Measurements from ENCODE around the gene ASGR2. TPM values are rescaled to one million over a fixed set of nuclear protein-coding genes. Genes with fewer than 3 reads are reported as not detected.

Gene ASGR2
- total and polyA plus RNA-seq, 2 of the 13 experiments (the other 11 are each of a cell fraction or from before 2014, with no cell fraction given): 320 to 754 TPM

- no peak for TF ChIP-seq KLF12 (CRISPR knock-in tag; IDR thresholded peaks at IDR 0.05; ENCODE audit: borderline replicate concordance)
- TF ChIP-seq RCOR2 (CRISPR knock-in tag; IDR thresholded peaks at IDR 0.05): peak; percentile 17; the same call in 1 of the 2 replicates
- TF ChIP-seq ZNF567 (CRISPR knock-in tag; IDR thresholded peaks at IDR 0.05; ENCODE audit: borderline replicate concordance): no peak
- TF ChIP-seq HNRNPUL1 (IDR thresholded peaks at IDR 0.05; ENCODE audit: low read depth, low read length): no peak
- TF ChIP-seq CSRNP2 (CRISPR knock-in tag; conservative IDR thresholded peaks at IDR 0.05; ENCODE audit: low read depth): no peak
- TF ChIP-seq ZNF687 (CRISPR knock-in tag; IDR thresholded peaks at IDR 0.05): peak; percentile 77
- TF ChIP-seq ZNF703 (CRISPR knock-in tag; IDR thresholded peaks at IDR 0.05; ENCODE audit: borderline replicate concordance): no peak
- peak; percentile 52 for TF ChIP-seq ZBTB38 (CRISPR knock-in tag; IDR thresholded peaks at IDR 0.05)
- TF ChIP-seq SOX13 (IDR thresholded peaks at IDR 0.05): no peak
- 0 out of 4 replicates have a peak, but pooled peaks of 1 of the 2 experiments have one; percentile 5 for TF ChIP-seq SOX13 (CRISPR knock-in tag; conservative IDR thresholded peaks at IDR 0.05 in 1 of 2, IDR thresholded peaks at IDR 0.05 in 1 of 2)
- TF ChIP-seq PLRG1 (conservative IDR thresholded peaks at IDR 0.05): no peak
- TF ChIP-seq, protein P1, sequence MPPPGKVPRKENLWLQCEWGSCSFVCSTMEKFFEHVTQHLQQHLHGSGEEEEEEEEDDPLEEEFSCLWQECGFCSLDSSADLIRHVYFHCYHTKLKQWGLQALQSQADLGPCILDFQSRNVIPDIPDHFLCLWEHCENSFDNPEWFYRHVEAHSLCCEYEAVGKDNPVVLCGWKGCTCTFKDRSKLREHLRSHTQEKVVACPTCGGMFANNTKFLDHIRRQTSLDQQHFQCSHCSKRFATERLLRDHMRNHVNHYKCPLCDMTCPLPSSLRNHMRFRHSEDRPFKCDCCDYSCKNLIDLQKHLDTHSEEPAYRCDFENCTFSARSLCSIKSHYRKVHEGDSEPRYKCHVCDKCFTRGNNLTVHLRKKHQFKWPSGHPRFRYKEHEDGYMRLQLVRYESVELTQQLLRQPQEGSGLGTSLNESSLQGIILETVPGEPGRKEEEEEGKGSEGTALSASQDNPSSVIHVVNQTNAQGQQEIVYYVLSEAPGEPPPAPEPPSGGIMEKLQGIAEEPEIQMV (CRISPR knock-in tag; IDR thresholded peaks at IDR 0.05; ENCODE audit: low read depth): no peak
- peak; percentile 40; the same call in 1 of the 2 replicates for TF ChIP-seq ZNF263 (CRISPR knock-in tag; IDR thresholded peaks at IDR 0.05)
- no peak for TF ChIP-seq ZNF512B (CRISPR knock-in tag; IDR thresholded peaks at IDR 0.05; ENCODE audit: borderline replicate concordance)
- TF ChIP-seq ZNF230 (CRISPR knock-in tag; IDR thresholded peaks at IDR 0.05): no peak
- no peak for TF ChIP-seq FOXO4 (CRISPR knock-in tag; conservative IDR thresholded peaks at IDR 0.05)
- TF ChIP-seq TOPORS (CRISPR knock-in tag; IDR thresholded peaks at IDR 0.05): no peak
- TF ChIP-seq THYN1 (CRISPR knock-in tag; IDR thresholded peaks at IDR 0.05; ENCODE audit: borderline replicate concordance, low read depth): no peak
These were observed 2.0 kb downstream of the ASGR2 start (continued) for GRCh38 chr17:7112510-7113108.
